ENCODE measurements around the gene ORC4.

DNA sequence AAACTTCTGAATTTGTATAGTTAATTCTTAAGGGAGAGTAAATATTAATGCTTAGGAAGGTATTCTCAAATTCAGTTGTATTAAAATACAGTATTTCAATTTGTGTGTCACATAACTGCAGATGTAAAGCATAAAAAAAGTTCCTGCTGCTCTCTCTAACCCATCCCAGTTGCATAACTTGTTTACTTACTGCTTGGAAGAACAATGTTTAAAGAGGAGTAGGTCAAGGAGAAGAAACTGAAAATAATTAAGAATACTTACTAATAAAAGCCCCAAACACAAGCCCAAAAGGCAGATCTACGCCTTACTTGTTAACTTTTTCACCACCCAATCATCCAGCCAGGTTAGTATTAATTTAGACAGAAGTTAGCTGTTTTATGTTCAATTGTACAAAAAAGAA, 81.2 kb downstream of the ORC4 start:
- TF ChIP-seq POLR2A (IDR thresholded peaks at IDR 0.05; ENCODE audit: low read length) (no peak), GATA1 (IDR thresholded peaks at IDR 0.05; ENCODE audit: low read depth, low read length) (no peak)
